Effector CD8-positive, alpha-beta T cell (primary cell): ENCODE results near the gene TMEM120B.
"Not testable (repeated sequence)": the region's sequence is repeated elsewhere in the genome, so short reads cannot be mapped to it uniquely, and the experiment has no call there.

Source experiments
- DNase-seq: peaks from one replicate; lab custom pipeline; 2025; lab: John Stamatoyannopoulos, UW
- total RNA-seq, 4 experiments: gene quantifications; one replicate each; lab custom pipeline; 2026; lab: John Stamatoyannopoulos, UW

The TMEM120B gene
- total RNA-seq: 18.4 to 23.1 (median 21.0) reads per million in 4 experiments

DNA sequence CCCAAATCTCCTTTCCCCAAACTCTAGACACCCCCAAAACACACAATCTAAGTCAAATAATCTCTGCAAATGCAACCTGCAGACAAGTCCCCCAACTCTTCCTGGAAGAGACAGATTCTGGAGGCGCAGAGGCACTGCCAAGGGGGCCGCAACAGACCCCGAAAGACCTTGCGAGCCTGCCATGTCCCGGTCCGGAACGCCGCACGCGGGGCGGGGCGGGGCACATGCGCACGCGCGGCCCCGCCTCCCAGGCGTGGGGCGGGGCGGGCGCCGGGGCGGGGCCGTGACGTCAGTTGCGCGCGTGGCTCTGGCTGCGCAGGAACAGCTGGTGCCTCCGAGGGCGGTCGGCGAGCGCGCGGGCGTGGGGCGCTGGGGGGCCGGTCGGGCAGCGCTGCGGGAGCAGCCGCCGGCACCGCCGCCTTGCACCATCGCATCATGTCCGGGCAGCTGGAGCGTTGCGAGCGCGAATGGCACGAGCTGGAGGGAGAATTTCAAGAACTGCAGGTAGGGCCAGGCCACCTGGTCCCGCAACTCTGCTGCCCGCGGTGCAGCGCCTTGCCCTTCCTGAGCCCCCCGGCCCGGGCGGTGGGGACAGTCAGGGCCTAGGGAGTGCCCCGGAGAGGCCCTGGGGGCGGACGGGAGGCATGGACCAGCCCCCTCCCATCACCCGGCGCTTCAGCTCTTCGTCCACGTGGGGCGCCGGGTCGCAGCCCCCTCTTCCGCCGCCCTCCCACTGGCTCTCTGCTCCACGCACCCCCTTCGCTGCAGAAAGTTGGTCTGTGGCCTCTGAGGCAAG is at the start of gene TMEM120B:
Gene TMEM120B, plus strand, starts transcription at position 292 of the 796 bp plus-strand sequence. Its CDS starts 144 bp downstream, at position 436.
- DNase-seq: peak; percentile 77

GRCh38 chr12:121663610-121663929 is 49.0 kb upstream of the TMEM120B start:
- DNase-seq: no peak

- not testable (repeated sequence) for DNase-seq
Observed at GRCh38 chr12:121666829-121667228, 45.7 kb upstream of the TMEM120B start.

DNA sequence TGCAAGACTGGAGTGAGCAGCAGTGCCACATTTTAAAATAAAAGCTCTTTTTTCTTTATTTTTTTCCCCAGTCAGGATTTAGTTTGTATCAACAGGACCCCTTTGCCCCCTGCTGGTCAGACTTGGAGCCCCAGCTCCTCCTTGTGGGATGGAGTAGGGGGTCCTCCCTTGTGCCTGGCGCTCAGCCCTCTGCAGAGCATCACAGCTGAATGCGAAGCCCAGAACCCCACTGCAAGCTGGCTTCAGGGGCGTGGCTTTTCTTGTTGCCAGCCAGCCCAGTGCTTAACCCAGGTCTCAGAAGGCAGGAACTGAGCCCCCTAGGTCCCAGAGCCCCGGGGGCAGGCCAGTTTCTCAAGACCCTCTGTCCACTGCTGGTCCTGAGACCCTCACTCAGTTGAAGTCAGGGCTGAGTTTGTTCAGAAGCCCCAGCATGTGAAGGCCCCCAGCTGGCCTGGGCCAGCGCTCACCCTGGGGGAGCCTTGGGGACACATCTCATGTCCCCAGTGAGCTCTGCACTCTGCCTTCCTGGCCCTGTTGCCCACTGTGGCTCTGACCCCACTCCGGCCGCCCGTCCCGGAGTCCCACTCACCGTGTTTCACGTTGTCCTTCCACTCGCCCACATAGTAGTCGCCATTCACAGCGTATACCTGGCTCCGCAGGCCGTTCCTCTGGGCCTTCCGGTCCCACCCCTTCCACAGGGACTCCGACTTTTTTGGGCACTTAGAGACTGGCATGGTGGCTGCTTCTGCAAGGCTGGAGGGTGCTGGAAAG is 43.6 kb upstream of the TMEM120B start:
- peak; percentile 52 for DNase-seq

- no peak for DNase-seq
Observed at GRCh38 chr12:121669521-121669900, 43.0 kb upstream of the TMEM120B start, which contains the start of gene MORN3. Gene MORN3 (minus strand): TSS chr12:121669654. CDS start chr12:121669483, 171 bp downstream.

DNA sequence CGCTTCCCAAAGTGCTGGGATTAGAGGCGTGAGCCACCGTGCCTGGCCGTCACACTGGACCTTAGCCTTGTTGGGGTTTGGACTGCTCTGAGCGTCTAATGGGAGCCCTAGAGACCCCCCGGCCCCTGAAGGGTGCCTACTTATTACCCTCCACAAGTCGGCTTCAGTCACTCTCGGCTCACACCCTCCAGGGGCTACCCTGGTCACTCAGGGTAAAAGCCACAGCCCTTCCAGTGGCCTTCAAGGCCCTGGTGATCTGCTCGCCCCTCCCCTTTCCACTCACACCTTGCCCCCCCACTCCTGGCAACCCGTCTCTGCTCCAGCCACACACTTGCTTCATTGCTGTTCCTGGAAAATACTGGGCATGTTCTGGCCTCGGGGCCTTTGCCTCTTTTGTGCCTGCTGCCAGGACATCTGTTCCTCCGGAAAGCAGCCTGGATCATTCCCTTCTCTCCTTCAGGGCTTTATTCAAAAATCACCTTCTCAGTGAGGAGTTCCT is 39.5 kb upstream of the TMEM120B start:
- no peak for DNase-seq

GRCh38 chr12:121676190-121676589 is 36.4 kb upstream of the TMEM120B start:
- DNase-seq: no peak

DNA sequence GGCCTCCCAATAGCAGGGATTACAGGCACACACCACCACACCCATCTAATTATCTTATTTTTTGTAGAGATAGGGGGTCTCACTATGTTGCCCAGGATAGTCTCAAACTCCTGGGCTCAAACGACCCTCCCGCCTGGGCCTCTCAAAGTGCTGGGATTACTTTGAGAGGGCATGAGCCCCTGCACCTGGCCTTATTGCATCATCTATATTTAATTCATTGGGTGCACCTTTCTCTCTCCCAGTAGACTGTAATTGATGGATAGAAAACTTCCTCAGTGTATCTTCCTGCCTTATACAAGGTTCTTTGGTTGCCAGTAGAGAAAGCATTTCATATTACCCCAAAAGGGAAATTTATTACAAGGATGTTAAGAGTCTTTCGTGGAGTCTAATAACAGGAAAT is 34.2 kb upstream of the TMEM120B start:
- no peak for DNase-seq

DNA sequence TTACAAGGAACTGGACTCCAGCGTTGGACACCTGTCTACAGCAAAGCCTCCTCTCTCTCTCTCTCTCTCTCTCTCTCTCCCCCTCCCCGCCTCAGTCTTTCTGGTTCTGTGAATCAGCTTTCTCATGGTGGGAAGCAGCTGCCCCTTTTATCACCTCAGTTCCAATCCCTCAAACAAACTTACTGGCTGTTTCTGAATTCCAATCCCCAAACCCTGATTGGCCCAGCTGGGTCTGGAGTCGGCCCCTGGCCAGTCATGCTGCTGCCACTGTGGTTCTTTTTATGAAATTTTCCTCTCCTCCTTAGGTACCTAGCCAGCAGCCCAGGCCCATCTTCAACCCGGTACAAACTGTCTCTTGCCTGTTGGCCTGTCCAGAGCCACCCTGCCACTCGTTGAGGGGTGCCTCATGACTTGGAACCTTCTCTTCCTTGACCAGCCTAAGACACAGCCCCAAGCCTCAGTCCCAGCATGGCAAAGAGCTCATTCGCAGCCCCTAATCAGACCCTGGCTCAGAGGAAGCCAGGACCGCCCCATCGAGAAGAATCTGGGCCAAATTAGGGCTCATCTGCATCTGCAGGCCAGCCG is 33.7 kb upstream of the TMEM120B start:
- DNase-seq: no peak

- DNase-seq: not testable (repeated sequence)
Observed at GRCh38 chr12:121679661-121680197, 32.8 kb upstream of the TMEM120B start.

DNA sequence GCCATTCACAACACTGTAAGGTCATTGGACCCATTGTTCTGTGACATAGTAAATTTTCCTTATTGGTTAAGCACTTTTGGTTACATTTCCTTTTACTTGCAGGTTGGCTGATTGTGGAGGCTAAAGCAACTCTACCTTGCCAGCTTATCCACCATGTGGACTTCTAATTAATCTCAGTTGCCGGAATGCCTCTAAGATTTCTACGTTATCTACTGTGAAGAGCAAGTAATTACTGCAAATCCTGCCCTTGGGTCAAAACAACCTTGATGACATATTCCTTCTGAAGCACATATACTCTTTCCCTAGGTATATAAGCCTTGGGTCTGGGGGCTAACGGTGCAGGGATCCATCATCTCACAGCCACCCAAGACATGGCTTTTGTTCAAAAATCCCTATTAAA is 23.6 kb upstream of the TMEM120B start:
- no peak for DNase-seq

- DNase-seq: no peak
Observed at GRCh38 chr12:121689430-121689829, 23.1 kb upstream of the TMEM120B start.

DNA sequence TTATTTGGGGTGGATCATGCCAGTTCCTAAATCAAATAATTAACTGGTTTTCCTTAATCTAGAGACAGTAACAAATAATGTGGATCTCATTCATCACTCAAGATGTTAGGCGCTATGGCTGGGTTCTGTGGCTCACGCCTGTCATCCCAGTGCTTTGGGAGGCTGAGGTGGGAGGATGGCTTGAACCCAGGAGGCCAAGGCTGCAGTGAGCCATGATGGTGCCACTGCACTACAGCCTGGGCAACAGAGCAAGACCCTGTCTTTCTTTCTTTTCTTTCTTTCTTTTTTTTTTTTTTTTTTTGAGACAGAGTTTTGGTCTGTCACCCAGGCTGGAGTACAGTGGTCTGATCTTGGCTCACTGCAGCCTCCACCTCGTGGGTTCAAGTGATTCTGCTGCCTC is 19.8 kb upstream of the TMEM120B start:
- not testable (repeated sequence) for DNase-seq

DNA sequence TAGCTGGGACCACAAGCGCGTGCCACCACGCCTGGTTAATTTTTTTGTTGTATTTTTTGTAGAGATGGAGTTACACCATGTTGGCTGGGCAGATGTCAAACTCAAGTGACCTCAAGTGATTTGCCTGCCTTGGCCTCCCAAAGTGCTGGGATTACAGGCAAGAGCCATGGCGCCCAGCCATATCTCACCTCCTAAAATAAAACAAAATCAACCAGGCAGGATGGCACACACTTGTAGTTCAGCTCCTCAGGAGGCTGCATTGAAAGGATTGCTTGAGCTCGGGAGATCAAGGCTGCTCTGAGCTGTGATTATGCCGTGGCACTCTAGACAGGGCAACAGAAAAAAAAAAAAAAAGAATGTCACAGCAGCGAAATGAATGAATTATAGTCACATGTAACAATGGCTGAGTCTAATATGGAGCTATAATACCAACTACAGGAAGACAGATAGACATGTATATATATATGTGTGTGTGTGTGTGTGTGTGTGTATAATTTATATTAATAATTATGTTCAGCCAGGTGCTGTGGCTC is 19.3 kb upstream of the TMEM120B start:
- no peak for DNase-seq

- DNase-seq: no peak
Observed at GRCh38 chr12:121697093-121697698, 15.4 kb upstream of the TMEM120B start.

GRCh38 chr12:121697861-121698260 is 14.7 kb upstream of the TMEM120B start:
- DNase-seq: not testable (repeated sequence)

DNA sequence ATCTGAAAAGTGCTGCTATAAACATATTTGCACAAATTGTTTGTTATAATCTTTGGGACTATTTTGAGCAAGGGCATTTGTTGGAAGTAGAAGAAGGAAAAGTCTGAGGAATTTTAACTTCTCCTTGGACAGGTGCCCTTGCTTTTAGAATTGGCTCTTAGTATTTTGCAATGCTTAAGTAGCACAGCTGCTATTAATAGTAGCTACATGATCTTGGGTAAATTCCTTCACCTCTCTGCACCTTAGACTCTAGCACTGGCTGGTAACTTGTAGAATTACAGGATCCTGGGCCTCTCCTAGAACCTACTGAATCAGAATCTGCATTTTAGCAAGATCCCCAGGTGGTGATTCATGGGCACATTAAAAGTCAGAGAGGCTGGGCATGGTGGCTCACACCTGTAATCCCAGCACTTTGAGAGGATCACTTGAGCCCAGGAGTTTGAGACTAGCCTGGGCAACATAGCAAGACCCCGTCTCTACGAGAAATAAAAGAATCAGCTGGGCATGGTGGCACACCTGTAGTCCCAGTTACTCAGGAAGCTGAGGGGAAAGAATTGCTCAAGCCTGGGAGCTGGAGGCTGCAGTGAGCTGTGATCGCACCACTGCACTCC is 10.8 kb upstream of the TMEM120B start:
- DNase-seq: no peak

DNA sequence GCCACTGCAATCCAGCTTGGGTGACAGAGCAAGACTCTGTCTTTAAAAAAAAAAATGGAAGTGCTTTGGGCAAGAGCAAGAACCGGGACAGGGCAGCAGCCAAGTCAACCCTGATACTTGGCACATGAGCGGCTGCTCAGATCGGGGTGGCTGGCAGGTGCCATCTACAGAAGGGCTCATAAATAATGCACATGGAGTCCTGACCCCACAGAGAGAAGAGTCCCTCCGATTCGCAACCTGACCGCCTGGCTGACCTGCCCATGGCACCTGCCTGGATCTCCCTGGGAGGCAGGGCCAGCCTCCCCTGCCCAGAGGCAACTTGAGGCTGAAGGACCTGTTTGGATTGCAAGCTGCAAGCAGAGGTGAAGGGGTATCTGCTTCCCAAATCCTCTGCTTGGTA is 9.6 kb upstream of the TMEM120B start:
- DNase-seq: no peak

GRCh38 chr12:121705514-121705913 is 7.0 kb upstream of the TMEM120B start:
- DNase-seq: no peak

- no peak for DNase-seq
Observed at GRCh38 chr12:121708313-121709063, 4.1 kb upstream of the TMEM120B start.
